KOPT-K1 (cell line): ENCODE measurements around the gene SPRTN.

Experiments
- H3K27ac ChIP-seq: fragments of 200-600 bp; sonication (generic); 2 replicates; pipeline ENCODE4 v1.5.1; 2016; ENCODE audit warnings: antibody characterized with exemption, mild to moderate bottlenecking, low read depth, low read length; ENCODE audit not compliant: poor library complexity, severe bottlenecking
- H3K36me3 ChIP-seq: fragments of 200-600 bp; sonication (generic); 2 replicates; pipeline ENCODE4 v1.5.1; 2017; ENCODE audit warnings: antibody characterized with exemption, mild to moderate bottlenecking, low read length, moderate library complexity; ENCODE audit not compliant: insufficient read depth
- H3K9me3 ChIP-seq: fragments of 200-600 bp; sonication (generic); 2 replicates; pipeline ENCODE4 v1.5.1; 2017; ENCODE audit warnings: antibody characterized with exemption, low read length, mild to moderate bottlenecking; ENCODE audit not compliant: insufficient read depth, poor library complexity, severe bottlenecking

SPRTN gene

GRCh38 chr1:231353086-231353485 is 15.0 kb downstream of the SPRTN start:
- Histone ChIP-seq H3K36me3 (peaks cover 62% of the 10 kb centered on the region), H3K9me3 (no peaks in the 10 kb centered on the region), H3K27ac (no peak overlapping the region)

- H3K36me3 ChIP-seq, result peaks cover 48% of the 10 kb centered on the region
- H3K27ac ChIP-seq, result no peak overlapping the region
- H3K9me3 ChIP-seq, result no peaks in the 10 kb centered on the region
These were observed 16.4 kb downstream of the SPRTN start for GRCh38 chr1:231354330-231355020.

DNA sequence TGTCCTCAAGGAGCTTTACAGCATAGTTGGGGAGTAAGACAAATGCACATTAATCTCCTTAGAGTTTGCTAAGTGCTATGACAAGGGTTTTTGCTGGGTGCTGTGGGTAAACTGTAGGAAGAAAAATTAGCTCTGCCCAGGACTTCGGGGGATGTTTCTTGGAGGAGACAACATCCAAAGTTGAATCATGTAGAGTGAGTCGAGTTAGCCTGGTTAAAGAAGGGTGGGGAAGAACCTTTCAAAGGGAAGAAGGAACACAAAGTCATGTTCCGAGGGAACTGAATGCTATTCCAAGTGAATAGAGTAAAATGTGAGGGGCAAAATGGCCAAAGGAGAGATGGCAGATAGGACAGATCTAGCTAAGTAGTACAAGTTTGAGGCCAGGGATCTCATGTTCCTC is 17.1 kb downstream of the SPRTN start:
- Histone ChIP-seq H3K36me3 (peaks cover 41% of the 10 kb centered on the region), H3K27ac (no peak overlapping the region)

DNA sequence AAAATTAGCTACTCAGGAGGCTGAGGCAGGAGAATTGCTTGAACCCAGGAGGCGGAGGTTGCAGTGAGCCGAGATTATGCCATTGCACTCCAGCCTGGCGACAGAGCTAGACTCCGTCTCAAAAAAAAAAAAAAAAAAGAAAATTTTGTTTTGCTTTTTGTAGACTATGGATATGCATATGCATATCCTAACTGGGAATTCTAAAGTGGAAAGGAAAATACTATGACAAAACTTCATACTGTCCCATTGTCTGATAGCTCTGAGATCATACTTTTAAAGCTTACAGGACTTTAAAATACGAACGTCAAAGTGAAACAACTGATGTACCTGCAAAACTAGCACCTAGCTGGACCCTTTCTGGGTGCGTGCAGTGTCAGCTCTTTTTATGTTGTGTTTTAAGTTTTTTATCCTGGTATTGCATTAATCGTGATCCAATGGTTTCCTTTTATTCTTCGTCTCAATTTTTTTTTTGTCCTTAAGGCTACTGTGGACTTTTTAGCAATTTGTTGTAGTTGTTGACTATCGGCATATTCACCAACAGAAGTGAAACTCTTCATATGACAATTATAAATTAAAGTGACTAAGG is 19.2 kb downstream of the SPRTN start:
- Histone ChIP-seq H3K9me3 (no peaks in the 10 kb centered on the region), H3K27ac (no peak overlapping the region), H3K36me3 (peaks cover 26% of the 10 kb centered on the region)

More for the DNA sequence above, 17.1 kb downstream of the SPRTN start:
- H3K9me3 ChIP-seq, result no peaks in the 10 kb centered on the region

- peaks cover 23% of the 10 kb centered on the region for H3K36me3 ChIP-seq
- H3K9me3 ChIP-seq, result no peaks in the 10 kb centered on the region
- H3K27ac ChIP-seq, result no peak overlapping the region
These were observed 19.8 kb downstream of the SPRTN start for GRCh38 chr1:231357831-231358354.

DNA sequence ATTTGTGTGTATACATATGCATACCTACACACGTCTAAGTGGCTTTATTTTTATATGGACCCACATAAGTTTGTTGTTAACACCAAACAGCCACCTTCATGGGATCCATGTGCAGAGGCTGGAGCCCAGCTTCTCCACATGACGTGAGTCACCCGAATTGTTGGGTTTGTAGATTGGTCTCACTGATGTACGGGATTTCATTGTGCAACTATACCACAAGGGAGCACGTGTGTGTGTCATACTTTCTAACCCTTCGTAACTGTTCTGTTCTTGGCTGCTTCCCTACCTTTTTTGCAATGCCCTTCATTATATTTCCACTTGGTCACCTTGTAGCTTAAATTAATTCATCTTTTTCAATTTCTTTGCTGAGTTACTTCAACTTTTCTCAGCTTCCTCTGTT is 21.0 kb downstream of the SPRTN start:
- Histone ChIP-seq H3K9me3 (no peaks in the 10 kb centered on the region), H3K27ac (no peak overlapping the region), H3K36me3 (peaks cover 14% of the 10 kb centered on the region)

DNA sequence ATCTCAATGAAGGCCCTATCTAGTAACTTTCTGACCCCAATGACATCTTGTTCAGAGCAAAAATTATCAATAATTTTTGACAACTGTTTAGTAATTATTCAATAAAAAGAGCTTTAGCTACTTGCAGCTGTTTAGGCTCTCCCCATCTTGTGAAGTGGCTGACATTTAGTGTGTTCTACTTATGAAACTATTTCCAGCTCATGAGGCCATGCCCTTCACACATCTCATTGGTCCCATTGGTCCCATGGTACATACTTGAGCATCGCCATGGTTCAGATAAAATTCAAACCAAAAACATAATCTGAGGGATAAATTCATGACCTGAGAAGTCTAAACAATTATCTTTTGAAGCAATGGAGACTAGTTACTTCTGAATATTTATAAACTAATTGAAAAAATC is 24.2 kb downstream of the SPRTN start:
- Histone ChIP-seq H3K36me3 (peaks cover 35% of the 10 kb centered on the region), H3K9me3 (no peaks in the 10 kb centered on the region), H3K27ac (no peak overlapping the region)

GRCh38 chr1:231363624-231364023 is 25.5 kb downstream of the SPRTN start:
- H3K9me3 ChIP-seq, result no peaks in the 10 kb centered on the region
- H3K36me3 ChIP-seq, result peaks cover 47% of the 10 kb centered on the region
- no peak overlapping the region for H3K27ac ChIP-seq

DNA sequence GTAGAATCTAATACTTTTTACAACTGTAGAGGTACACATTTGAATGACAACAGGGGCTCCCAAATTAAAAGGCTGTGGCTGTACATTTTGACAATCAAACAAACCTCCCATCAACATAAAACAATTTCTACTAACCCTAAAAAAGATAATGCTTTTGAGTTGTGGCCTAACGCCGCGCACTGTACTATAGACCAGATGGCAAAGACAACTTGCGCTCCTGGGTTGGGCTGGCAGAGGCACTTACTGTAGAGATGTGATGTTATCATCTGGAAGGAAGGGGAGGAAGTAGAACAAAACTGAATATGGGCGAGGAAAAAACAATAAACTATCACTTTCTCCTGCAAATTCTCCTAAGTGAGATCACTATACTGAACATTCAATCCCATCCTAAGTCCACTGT is 26.1 kb downstream of the SPRTN start:
- no peak overlapping the region for H3K27ac ChIP-seq
- no peaks in the 10 kb centered on the region for H3K9me3 ChIP-seq
- peaks cover 53% of the 10 kb centered on the region for H3K36me3 ChIP-seq

- Histone ChIP-seq H3K9me3 (no peaks in the 10 kb centered on the region), H3K27ac (no peak overlapping the region), H3K36me3 (peaks cover 46% of the 10 kb centered on the region)
These were observed 31.2 kb downstream of the SPRTN start for GRCh38 chr1:231369282-231369681.

- no peak overlapping the region for H3K27ac ChIP-seq
- peaks cover 18% of the 10 kb centered on the region for H3K36me3 ChIP-seq
- no peaks in the 10 kb centered on the region for H3K9me3 ChIP-seq
These were observed 34.4 kb downstream of the SPRTN start for GRCh38 chr1:231372501-231372900.

DNA sequence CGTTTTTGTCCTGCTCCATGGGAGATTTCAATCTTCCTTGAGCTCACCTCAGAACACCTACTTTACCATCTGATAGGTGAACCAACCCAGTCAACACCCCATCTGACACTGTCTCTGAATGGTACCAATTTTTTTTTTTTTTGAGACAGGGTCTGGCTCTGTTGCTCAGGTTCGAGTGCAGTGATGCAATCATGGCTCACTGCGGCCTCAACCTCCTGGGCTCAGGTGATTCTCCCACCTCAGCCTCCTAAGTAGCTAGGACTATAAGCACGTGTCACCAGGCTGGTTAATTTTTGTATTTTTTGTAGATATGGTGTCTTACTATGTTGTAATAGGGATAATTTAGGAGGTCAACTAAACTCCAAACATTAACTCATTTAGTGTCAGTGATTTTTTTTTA is 36.3 kb downstream of the SPRTN start:
- no peak overlapping the region for H3K27ac ChIP-seq
- no peaks in the 10 kb centered on the region; the same call in 1 of the 2 replicates for H3K36me3 ChIP-seq
- H3K9me3 ChIP-seq, result no peaks in the 10 kb centered on the region

DNA sequence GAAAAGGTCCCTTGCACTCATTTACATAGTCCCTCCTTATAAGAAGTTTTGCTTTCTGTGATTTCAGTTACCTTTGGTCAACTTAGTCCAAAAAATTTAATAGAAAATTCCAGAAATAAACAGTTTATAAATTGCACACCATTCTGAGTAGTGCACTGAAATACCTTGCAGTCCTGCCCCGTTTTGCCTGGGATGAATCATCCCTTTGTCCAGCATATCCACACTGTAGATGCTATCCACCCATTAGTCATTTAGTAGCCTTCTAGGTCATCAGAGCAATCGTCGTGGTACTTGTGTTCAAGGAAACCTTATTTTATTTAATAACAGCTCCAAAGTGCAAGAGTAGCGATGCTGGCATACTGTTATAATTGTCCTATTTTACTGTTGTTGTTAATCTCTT is 38.0 kb downstream of the SPRTN start:
- no peaks in the 10 kb centered on the region for H3K36me3 ChIP-seq
- no peaks in the 10 kb centered on the region for H3K9me3 ChIP-seq
- no peak overlapping the region for H3K27ac ChIP-seq

- Histone ChIP-seq H3K9me3 (no peaks in the 10 kb centered on the region), H3K27ac (no peak overlapping the region), H3K36me3 (no peaks in the 10 kb centered on the region)
These were observed 38.9 kb downstream of the SPRTN start for GRCh38 chr1:231376875-231377549.

GRCh38 chr1:231381729-231382128 is 43.6 kb downstream of the SPRTN start:
- no peak overlapping the region for H3K27ac ChIP-seq
- no peaks in the 10 kb centered on the region for H3K36me3 ChIP-seq
- no peaks in the 10 kb centered on the region for H3K9me3 ChIP-seq
